ENCODE measurements around the gene PIK3CA.

The PIK3CA gene

GRCh38 chr3:179158336-179159039, 10.3 kb downstream of the PIK3CA start:
- no peak for DNase-seq

GRCh38 chr3:179163503-179163902, 15.3 kb downstream of the PIK3CA start:
- no peak for DNase-seq

- DNase-seq, result no peak
Observed at GRCh38 chr3:179164857-179165256, 16.7 kb downstream of the PIK3CA start.

- no peak for DNase-seq
Observed at GRCh38 chr3:179166561-179167201, 18.5 kb downstream of the PIK3CA start.

GRCh38 chr3:179168918-179169317, 20.8 kb downstream of the PIK3CA start:
- no peak for DNase-seq

GRCh38 chr3:179172546-179172945, 24.4 kb downstream of the PIK3CA start:
- DNase-seq, result no peak

GRCh38 chr3:179174316-179174715, 26.2 kb downstream of the PIK3CA start:
- DNase-seq, result no peak

GRCh38 chr3:179174898-179175297, 26.7 kb downstream of the PIK3CA start:
- no peak for DNase-seq

GRCh38 chr3:179175358-179175757, 27.2 kb downstream of the PIK3CA start:
- no peak for DNase-seq

- no peak for DNase-seq
Observed at GRCh38 chr3:179177611-179178010, 29.5 kb downstream of the PIK3CA start.

- DNase-seq, result no peak
Observed at GRCh38 chr3:179179256-179179655, 31.1 kb downstream of the PIK3CA start.

GRCh38 chr3:179179979-179180759, 32.0 kb downstream of the PIK3CA start:
- no peak for DNase-seq

- no peak for DNase-seq
Observed at GRCh38 chr3:179181021-179181472, 32.9 kb downstream of the PIK3CA start.

- no peak for DNase-seq
Observed at GRCh38 chr3:179181993-179182551, 33.9 kb downstream of the PIK3CA start.

GRCh38 chr3:179182902-179183301, 34.7 kb downstream of the PIK3CA start:
- no peak for DNase-seq

GRCh38 chr3:179184826-179185225, 36.7 kb downstream of the PIK3CA start:
- DNase-seq, result no peak

- no peak for DNase-seq
Observed at GRCh38 chr3:179186426-179186825, 38.3 kb downstream of the PIK3CA start.

- DNase-seq, result no peak
Observed at GRCh38 chr3:179189759-179190158, 41.6 kb downstream of the PIK3CA start.

- no peak for DNase-seq
Observed at GRCh38 chr3:179190581-179190980, 42.4 kb downstream of the PIK3CA start.

- DNase-seq, result no peak
Observed at GRCh38 chr3:179192542-179192941, 44.4 kb downstream of the PIK3CA start.

- no peak for DNase-seq
Observed at GRCh38 chr3:179194931-179195330, 46.8 kb downstream of the PIK3CA start.

- no peak for DNase-seq
Observed at GRCh38 chr3:179196098-179196497, 47.9 kb downstream of the PIK3CA start.

- no peak for DNase-seq
Observed at GRCh38 chr3:179196700-179197099, 48.5 kb downstream of the PIK3CA start.

All from T1000 (cell line).